Stimulated activated CD4-positive, alpha-beta T cell treated with anti-CD3 and anti-CD28 coated beads, TNF-alpha, amount 100 ng/mL, for 1 hour (primary cell): ENCODE results near the gene RNF13.
"Not testable (repeated sequence)": the region's sequence is repeated elsewhere in the genome, so short reads cannot be mapped to it uniquely, and the experiment has no call there.

ENCODE experiments used
- DNase-seq, 3 donors: peaks; one replicate each; pipeline ENCODE4 v3.0.0-alpha.2; 2020; ENCODE audit warnings: low read depth in 3 of 3, low spot score in 1 of 3

Gene RNF13

DNA sequence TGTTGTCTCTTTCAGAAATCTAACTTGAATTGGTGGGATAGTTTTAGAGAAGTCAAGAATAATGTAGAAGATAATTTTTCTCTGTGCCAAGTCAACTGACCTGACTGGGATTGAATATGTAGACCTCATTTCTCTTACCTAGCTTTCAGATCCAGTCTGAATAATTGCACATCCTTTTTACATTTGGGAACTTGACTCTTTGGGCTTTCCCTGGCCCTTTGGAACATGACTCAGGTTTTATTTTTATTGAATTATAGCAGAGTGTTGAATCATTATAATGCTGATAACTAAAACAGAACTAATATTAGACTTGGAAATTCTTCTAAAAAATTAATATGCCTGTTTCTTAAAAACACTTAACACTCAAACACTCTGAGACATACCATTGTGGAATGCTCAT is 81.2 kb downstream of the RNF13 start:
- no peak for DNase-seq

DNA sequence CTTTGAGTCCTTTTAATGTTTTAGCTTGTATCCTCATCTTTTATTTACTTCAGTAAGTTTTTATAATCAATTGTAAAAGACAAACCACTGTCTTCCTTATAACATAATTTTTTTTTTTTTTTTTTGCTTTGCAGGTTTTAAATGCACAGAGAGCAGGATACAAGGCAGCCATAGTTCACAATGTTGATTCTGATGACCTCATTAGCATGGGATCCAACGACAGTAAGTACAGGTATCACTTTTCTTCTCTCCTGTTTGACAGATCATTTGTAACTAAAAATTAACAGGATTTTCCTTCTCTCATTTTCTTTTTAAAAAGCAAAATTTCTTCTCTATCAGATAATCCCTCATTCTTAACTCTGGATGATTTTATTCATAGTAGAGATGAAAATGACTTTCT is 82.3 kb downstream of the RNF13 start:
- no peak for DNase-seq

- DNase-seq = no peak
These were observed 82.8 kb downstream of the RNF13 start for GRCh38 chr3:149895769-149896168.

DNA sequence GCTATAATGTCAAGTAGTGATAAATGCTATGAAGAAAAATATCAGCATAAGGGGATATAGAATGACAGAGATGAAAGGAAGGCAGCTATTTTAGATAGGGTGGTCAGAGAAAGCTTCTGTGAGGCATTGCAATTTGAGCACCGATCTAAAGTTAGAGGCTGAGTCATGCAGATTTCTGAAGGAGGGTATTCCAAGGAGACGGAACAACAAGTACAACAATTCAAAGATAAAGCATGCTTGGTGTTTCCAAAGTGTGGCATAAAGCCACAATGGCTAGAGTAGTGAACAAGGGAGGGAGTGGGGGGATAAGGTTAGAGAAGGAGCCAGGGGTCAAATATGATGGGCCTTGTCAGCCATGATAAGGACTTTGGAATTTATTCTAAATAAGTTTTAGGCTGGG is 85.8 kb downstream of the RNF13 start:
- DNase-seq = no peak

GRCh38 chr3:149900322-149900721 is 87.3 kb downstream of the RNF13 start:
- no peak for DNase-seq

GRCh38 chr3:149901770-149902169 is 88.8 kb downstream of the RNF13 start:
- no peak for DNase-seq

DNA sequence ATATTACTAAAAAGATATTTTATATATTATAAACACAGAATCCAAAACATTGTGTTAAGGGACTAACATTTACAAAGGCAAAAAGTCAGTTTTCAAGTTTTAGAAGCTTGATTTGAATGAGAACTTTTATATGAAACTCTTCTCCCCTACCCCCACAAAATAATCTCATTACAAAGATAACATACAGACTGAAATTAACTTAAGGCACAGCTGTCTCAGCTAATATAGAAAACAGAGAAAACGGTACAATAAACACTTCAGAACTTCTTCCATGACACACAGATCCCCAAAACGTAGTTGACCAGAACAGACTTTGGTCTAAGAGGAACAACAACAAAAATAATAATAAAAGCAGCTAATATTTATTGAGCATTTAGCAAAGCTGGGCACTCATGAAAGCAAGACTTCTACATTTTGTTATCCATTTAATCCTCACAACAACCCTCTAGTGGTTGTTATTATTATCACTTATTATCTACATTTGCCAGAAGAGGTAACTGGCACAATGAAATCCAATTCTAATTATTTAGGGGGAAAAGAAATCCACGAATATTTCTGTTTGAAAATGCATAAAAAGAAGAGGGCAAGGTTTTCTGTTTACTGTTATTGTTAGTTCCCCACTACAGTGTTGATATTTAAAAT is 89.6 kb downstream of the RNF13 start:
- no peak for DNase-seq

DNA sequence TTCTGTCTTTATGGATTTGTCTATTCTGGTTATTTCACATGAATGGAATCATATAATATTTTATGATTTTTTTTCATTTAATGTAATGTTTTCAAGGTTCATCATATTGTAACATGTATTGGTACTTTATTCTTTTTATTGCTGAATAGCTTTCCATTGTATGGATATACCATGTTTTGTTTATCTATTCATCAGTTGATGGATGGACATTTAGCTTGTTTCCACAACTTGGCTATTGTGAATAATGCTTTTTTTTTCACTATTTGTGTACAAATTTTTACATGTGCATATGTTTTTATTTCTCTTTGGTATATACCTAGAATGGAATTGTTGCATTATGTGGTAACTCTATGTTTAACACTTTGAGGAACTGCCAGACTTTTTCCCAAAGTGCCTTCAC is 93.0 kb downstream of the RNF13 start:
- no peak for DNase-seq

GRCh38 chr3:149908424-149908957 is 95.5 kb downstream of the RNF13 start:
- no peak for DNase-seq

DNA sequence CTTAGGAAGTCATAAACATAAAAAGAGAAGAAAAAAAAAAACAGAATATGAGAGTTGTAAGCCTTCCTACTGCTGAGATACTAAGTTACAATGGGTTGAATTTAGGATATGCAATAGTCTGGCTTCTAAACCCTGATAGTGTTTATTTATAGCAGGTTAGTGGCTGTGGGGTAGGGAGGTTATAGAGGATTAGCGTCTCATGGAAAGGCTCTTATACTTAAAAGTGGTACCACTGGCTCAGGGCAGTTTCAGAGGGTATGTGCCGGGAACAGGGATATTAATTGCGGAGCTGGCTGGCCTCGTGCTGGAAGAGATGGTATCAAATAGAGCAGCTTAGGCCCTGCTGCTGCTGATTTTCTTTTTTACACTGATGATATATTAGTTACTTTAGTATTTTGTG is 96.9 kb downstream of the RNF13 start:
- no peak for DNase-seq

- DNase-seq = no peak
These were observed 104.2 kb downstream of the RNF13 start for GRCh38 chr3:149917124-149917667.

- DNase-seq = no peak
These were observed 106.5 kb downstream of the RNF13 start for GRCh38 chr3:149919509-149919908.

DNA sequence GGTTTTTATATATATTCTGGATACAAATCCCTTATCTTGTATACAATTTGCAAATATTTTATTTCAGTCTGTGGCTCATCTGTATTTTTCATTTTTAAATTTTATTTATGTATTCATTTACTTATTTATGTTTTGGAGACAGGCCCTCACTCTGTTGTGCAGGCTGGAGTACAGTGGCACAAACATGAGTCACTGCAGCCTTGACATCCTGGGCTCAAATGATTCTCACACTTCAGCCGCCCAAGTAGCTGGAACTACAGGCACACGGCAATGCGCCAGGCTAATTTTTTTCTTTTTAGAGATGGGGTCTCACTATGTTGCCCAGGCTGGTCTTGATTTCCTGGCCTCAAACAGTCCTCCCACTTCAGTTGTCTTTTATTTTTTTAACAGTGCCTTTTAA is 107.1 kb downstream of the RNF13 start:
- DNase-seq = no peak

DNA sequence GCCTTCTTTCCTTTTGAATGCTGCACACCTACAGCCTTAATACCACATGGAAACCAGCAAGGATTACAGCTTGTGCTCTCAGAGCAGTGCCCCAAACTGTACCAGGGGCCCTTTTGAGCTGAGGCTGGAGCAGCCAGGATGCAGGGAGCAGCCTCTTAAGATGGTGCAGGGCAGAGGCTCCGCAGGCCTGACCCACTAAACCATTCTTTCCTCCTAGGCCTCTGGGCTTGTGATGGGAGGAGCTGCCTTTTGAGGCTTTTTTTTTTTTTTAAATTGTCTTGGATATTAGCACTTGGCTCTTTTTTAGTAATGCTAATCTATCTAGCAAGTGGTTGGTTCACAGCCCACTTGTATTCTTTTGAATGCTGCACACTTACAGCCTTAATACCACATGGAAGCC is 120.0 kb downstream of the RNF13 start:
- no peak for DNase-seq

- no peak for DNase-seq
These were observed 120.8 kb downstream of the RNF13 start for GRCh38 chr3:149933858-149934257.

DNA sequence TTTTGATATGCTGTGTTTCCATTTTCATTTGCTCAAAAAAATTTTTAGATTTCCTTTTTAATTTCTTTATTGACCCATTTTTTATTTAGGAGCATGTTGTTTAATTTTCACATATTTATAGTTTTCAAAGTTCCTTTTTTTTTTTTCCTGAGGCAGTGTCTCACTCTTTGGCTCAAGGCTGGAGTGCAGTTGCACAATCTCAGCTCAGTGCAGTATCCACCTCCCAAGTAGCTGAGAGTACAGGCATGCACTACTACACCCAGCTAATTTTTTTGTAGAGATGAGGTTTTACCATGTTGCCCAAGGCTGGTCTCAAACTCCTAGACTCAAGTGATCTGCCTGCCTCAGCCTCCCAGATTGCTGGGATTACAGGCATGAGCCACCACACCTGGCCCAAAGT is 121.5 kb downstream of the RNF13 start:
- no peak for DNase-seq

DNA sequence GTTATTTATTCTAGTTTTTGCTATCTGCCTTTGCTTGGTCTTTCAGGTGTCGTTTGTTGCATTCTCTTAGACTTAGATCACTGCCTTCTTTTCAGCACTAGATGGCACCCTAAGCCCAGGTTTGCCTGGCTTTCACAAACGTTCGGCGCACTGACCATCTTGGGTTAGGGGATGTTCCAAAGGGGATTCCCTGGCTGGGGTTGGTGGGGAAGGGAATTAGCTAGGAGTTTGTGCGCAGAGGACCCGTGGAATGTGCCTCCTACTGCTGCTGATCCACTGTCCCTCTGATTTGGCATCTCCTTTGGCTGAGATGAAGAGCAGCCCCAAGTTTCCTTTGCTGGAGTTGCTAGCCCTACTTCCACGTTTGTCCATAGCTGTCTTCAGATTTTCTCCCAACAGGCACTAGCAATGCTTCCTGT is 123.8 kb downstream of the RNF13 start:
- DNase-seq = peak in 1 of 3 donors; percentile 3

DNA sequence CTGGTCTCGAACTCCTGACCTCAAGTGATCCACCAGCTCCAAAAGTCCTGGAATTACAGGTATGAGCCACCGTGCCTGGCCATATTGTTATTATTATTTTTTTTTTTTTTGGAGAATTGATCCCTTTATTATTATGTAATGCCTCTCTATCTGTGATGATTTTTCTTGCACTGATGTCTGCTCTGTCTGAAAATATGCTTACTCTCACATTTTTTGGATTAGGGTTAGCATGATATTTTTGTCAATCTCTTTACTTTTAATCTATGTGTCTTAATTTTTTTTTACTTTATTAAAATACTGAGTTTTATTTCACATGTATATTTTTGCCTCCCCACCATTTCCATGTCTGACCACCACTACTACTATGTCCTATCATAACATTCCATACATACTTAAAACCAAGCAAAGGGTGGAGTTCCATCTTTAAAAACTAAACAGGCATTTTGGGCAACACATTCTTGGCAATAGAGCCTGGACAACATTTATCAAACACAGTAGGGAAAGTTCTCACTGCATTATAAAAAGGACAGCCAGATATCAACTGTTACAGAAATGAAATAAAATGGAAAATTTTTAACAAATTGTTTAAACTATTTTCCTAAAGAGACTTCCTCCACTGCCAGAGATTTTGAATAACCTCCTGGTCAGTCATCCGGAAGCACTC is 125.5 kb downstream of the RNF13 start:
- not testable (repeated sequence) for DNase-seq

- no peak for DNase-seq
These were observed 128.2 kb downstream of the RNF13 start for GRCh38 chr3:149941186-149941585.

DNA sequence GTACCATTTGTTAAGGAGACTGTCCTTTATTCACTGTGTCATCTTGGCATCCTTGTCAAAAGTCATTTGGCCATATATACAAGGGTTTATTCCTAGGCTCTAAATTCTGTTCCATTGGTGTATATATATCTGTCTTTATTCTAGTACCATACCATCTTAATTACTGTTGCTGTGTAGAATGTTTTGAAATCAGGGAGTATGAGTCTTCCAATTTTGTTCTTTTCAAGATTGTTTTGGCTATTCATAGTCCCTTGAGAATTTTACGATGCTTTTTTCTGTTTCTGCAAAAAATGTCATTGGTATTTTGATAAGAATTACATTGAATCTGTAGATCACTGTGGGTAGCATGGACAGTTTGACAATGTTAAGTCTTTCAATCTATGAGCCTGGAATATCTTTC is 128.9 kb downstream of the RNF13 start:
- DNase-seq = no peak

DNA sequence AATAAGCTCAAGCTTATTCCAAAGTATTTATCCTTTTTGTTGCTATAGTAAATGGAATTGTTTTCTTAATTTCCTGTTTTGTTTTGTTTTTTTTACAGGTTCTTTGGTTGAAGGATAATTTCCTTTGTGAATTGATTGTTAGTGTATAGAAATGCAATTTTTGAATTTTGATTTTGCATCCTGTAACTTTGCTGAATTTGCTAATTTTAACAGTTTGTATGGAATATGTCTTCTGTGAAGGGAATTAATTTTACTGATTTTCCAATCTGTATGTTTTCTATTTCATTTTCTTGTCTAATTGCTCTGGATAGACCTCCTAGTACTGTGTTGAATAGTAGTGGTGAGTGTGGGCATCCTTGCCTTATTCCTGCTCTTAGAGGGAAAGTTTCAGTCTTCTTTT is 129.4 kb downstream of the RNF13 start:
- no peak for DNase-seq

GRCh38 chr3:149943966-149944365 is 131.0 kb downstream of the RNF13 start:
- not testable (repeated sequence) for DNase-seq

DNA sequence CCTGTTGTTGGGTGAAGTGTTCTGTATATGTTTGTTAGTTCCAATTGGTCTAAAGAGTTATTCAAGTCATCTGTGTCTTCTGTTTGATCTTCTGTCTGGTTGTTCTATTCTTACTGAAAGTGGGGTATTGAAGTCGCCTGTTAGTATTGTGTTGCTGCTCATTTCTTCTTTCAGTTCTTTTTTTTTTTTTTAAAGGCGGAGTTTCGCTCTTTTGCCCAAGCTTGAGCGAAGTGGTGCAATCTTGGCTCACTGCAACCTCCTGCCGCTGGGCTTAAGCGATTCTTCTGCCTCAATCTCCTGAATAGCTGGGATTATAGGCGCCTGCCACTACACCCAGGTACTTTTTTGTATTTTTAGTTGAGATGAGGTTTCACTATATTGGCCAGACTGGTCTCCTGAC is 134.2 kb downstream of the RNF13 start:
- no peak for DNase-seq
